OCI-M1 (cell line): ENCODE data around the gene UBE2I.

Source experiments
- DNase-seq: peaks from one replicate; lab custom pipeline; 2025; lab: John Stamatoyannopoulos, UW

UBE2I gene

GRCh38 chr16:1361685-1362360 lies 52.4 kb downstream of the UBE2I start:
- no peak for DNase-seq

- no peak for DNase-seq
These were observed 53.4 kb downstream of the UBE2I start for GRCh38 chr16:1362807-1363206.

- DNase-seq = peak; percentile 68
These were observed 54.1 kb downstream of the UBE2I start for GRCh38 chr16:1363501-1364041.

GRCh38 chr16:1364510-1364909 lies 55.1 kb downstream of the UBE2I start:
- no peak for DNase-seq

GRCh38 chr16:1366060-1366711 lies 56.8 kb downstream of the UBE2I start:
- no peak for DNase-seq

- no peak for DNase-seq
These were observed 57.4 kb downstream of the UBE2I start for GRCh38 chr16:1366712-1367299.

- DNase-seq = no peak
These were observed 58.2 kb downstream of the UBE2I start for GRCh38 chr16:1367486-1368174.

GRCh38 chr16:1371054-1371978 lies 61.9 kb downstream of the UBE2I start:
- DNase-seq = no peak

GRCh38 chr16:1372292-1372950 lies 63.0 kb downstream of the UBE2I start:
- no peak for DNase-seq

GRCh38 chr16:1374418-1375297 lies 65.2 kb downstream of the UBE2I start:
- no peak for DNase-seq

- DNase-seq = no peak
These were observed 65.8 kb downstream of the UBE2I start for GRCh38 chr16:1375298-1375640.

- no peak for DNase-seq
These were observed 66.4 kb downstream of the UBE2I start for GRCh38 chr16:1375741-1376410.
